T-helper 2 cell treated with Interferon-gamma antibody and Interleukin-4, amounts not matched to agents 5 μg/mL and 100 μg/mL, for 36 hours (primary cell): Measurements from ENCODE around the gene MS4A3.
"Not testable (repeated sequence)": the region's sequence is repeated elsewhere in the genome, so short reads cannot be mapped to it uniquely, and the experiment has no call there.

Experiments
- DNase-seq: peaks from one replicate; pipeline ENCODE4 v3.0.0; 2021; ENCODE audit warnings: low spot score
- H3K27ac Mint-ChIP-seq: one replicate; pipeline ENCODE4 v1.8.0; 2021; ENCODE audit warnings: mild to moderate bottlenecking, mixed read lengths
- H3K27me3 Mint-ChIP-seq: one replicate; pipeline ENCODE4 v1.8.0; 2021; ENCODE audit warnings: low read depth, mixed read lengths
- H3K36me3 Mint-ChIP-seq: one replicate; pipeline ENCODE4 v1.8.0; 2021; ENCODE audit warnings: low read depth, mixed read lengths
- H3K4me1 Mint-ChIP-seq: one replicate; pipeline ENCODE4 v1.8.0; 2021; ENCODE audit warnings: low read depth, mixed read lengths
- H3K4me3 Mint-ChIP-seq: one replicate; pipeline ENCODE4 v1.8.0; 2022; ENCODE audit warnings: mild to moderate bottlenecking, moderate library complexity, mixed read lengths
- H3K9me3 Mint-ChIP-seq: one replicate; pipeline ENCODE4 v1.8.0; 2021; ENCODE audit warnings: mixed read lengths

Gene MS4A3

GRCh38 chr11:60056349-60056969 lies at the start of gene MS4A3:
TSS of gene MS4A3 (plus strand) at chr11:60056665. CDS start at chr11:60061161, 4,496 bp downstream.
- no peak for DNase-seq
- Mint-ChIP-seq H3K4me1 (no peaks in the 10 kb centered on the region), H3K27ac (no peak within 1 kb of the TSS), H3K36me3 (no peaks in the 10 kb centered on the region), H3K27me3 (no peaks in the 10 kb centered on the region), H3K9me3 (peaks cover 3% of the 10 kb centered on the region), H3K4me3 (no peak within 1 kb of the TSS)

GRCh38 chr11:60016881-60017280 lies 39.6 kb upstream of the MS4A3 start, which contains the start of gene OOSP4B:
TSS of gene OOSP4B (plus strand) at chr11:60017181.
- no peak for DNase-seq
- H3K4me3 Mint-ChIP-seq, result no peak within 1 kb of the TSS
- H3K4me1 Mint-ChIP-seq, result no peaks in the 10 kb centered on the region
- H3K36me3 Mint-ChIP-seq, result no peaks in the 10 kb centered on the region
- H3K27me3 Mint-ChIP-seq, result no peaks in the 10 kb centered on the region
- H3K9me3 Mint-ChIP-seq, result no peaks in the 10 kb centered on the region
- H3K27ac Mint-ChIP-seq, result no peak within 1 kb of the TSS

- H3K4me3 Mint-ChIP-seq, result no peak overlapping the region
- no peak overlapping the region for H3K27ac Mint-ChIP-seq
- no peak for DNase-seq
- no peaks in the 10 kb centered on the region for H3K36me3 Mint-ChIP-seq
- H3K27me3 Mint-ChIP-seq, result no peaks in the 10 kb centered on the region
- no peaks in the 10 kb centered on the region for H3K9me3 Mint-ChIP-seq
- H3K4me1 Mint-ChIP-seq, result no peaks in the 10 kb centered on the region
Measured at GRCh38 chr11:60018058-60018457, 38.4 kb upstream of the MS4A3 start.

- H3K4me3 Mint-ChIP-seq, H3K9me3 Mint-ChIP-seq, H3K4me1 Mint-ChIP-seq, H3K27me3 Mint-ChIP-seq, H3K36me3 Mint-ChIP-seq, DNase-seq, H3K27ac Mint-ChIP-seq: not testable (repeated sequence)
Measured at GRCh38 chr11:60020376-60020775, 36.1 kb upstream of the MS4A3 start.

GRCh38 chr11:60029015-60029632 lies 27.3 kb upstream of the MS4A3 start:
- Mint-ChIP-seq H3K9me3 (no peaks in the 10 kb centered on the region), H3K4me1 (no peaks in the 10 kb centered on the region), H3K4me3 (no peak overlapping the region), H3K27me3 (no peaks in the 10 kb centered on the region), H3K36me3 (no peaks in the 10 kb centered on the region), H3K27ac (no peak overlapping the region)
- DNase-seq, result no peak

GRCh38 chr11:60040109-60040508 lies 16.4 kb upstream of the MS4A3 start, which contains the start of gene OOSP2:
TSS of gene OOSP2 (plus strand) at chr11:60040409. CDS start at chr11:60040460, 51 bp downstream.
- H3K27ac Mint-ChIP-seq, result no peak within 1 kb of the TSS
- DNase-seq, result no peak
- no peaks in the 10 kb centered on the region for H3K27me3 Mint-ChIP-seq
- H3K36me3 Mint-ChIP-seq, result no peaks in the 10 kb centered on the region
- H3K9me3 Mint-ChIP-seq, result no peaks in the 10 kb centered on the region
- no peaks in the 10 kb centered on the region for H3K4me1 Mint-ChIP-seq
- H3K4me3 Mint-ChIP-seq, result no peak within 1 kb of the TSS

- not testable (repeated sequence) for H3K27ac Mint-ChIP-seq, H3K4me1 Mint-ChIP-seq
Measured at GRCh38 chr11:60050422-60050821, 6.0 kb upstream of the MS4A3 start.

GRCh38 chr11:60050839-60051238 lies 5.6 kb upstream of the MS4A3 start:
- not testable (repeated sequence) for H3K36me3 Mint-ChIP-seq, H3K9me3 Mint-ChIP-seq, H3K4me1 Mint-ChIP-seq, H3K27me3 Mint-ChIP-seq, DNase-seq, H3K4me3 Mint-ChIP-seq, H3K27ac Mint-ChIP-seq

More at GRCh38 chr11:60050422-60050821, 6.0 kb upstream of the MS4A3 start:
- H3K9me3 Mint-ChIP-seq, H3K36me3 Mint-ChIP-seq, H3K27me3 Mint-ChIP-seq, H3K4me3 Mint-ChIP-seq, DNase-seq: not testable (repeated sequence)

- Mint-ChIP-seq H3K36me3 (no peaks in the 10 kb centered on the region), H3K27ac (no peak overlapping the region), H3K4me1 (no peaks in the 10 kb centered on the region), H3K9me3 (peaks cover 3% of the 10 kb centered on the region), H3K4me3 (no peak overlapping the region), H3K27me3 (no peaks in the 10 kb centered on the region)
- DNase-seq, result no peak
Measured at GRCh38 chr11:60059052-60059451, 2.6 kb downstream of the MS4A3 start.

- Mint-ChIP-seq H3K9me3 (peaks cover 3% of the 10 kb centered on the region), H3K4me1 (no peaks in the 10 kb centered on the region), H3K27ac (no peak overlapping the region), H3K36me3 (no peaks in the 10 kb centered on the region), H3K4me3 (no peak overlapping the region), H3K27me3 (no peaks in the 10 kb centered on the region)
- no peak for DNase-seq
Measured at GRCh38 chr11:60059521-60060240, 3.2 kb downstream of the MS4A3 start.

- no peaks in the 10 kb centered on the region for H3K4me1 Mint-ChIP-seq
- no peak overlapping the region for H3K4me3 Mint-ChIP-seq
- no peak overlapping the region for H3K27ac Mint-ChIP-seq
- H3K36me3 Mint-ChIP-seq, result no peaks in the 10 kb centered on the region
- DNase-seq, result no peak
- no peaks in the 10 kb centered on the region for H3K27me3 Mint-ChIP-seq
- peaks cover 3% of the 10 kb centered on the region for H3K9me3 Mint-ChIP-seq
Measured at GRCh38 chr11:60064111-60064510, 7.6 kb downstream of the MS4A3 start.

GRCh38 chr11:60065801-60066200 lies 9.3 kb downstream of the MS4A3 start:
- H3K9me3 Mint-ChIP-seq, result no peaks in the 10 kb centered on the region
- no peaks in the 10 kb centered on the region for H3K36me3 Mint-ChIP-seq
- no peak for DNase-seq
- no peaks in the 10 kb centered on the region for H3K27me3 Mint-ChIP-seq
- H3K4me1 Mint-ChIP-seq, result no peaks in the 10 kb centered on the region
- H3K4me3 Mint-ChIP-seq, result no peak overlapping the region
- H3K27ac Mint-ChIP-seq, result no peak overlapping the region

GRCh38 chr11:60069450-60069849 lies 13.0 kb downstream of the MS4A3 start:
- Mint-ChIP-seq H3K36me3 (no peaks in the 10 kb centered on the region), H3K27ac (no peak overlapping the region), H3K9me3 (no peaks in the 10 kb centered on the region), H3K4me3 (no peak overlapping the region), H3K4me1 (no peaks in the 10 kb centered on the region), H3K27me3 (no peaks in the 10 kb centered on the region)
- no peak for DNase-seq

- not testable (repeated sequence) for H3K27ac Mint-ChIP-seq, DNase-seq, H3K4me3 Mint-ChIP-seq, H3K27me3 Mint-ChIP-seq, H3K36me3 Mint-ChIP-seq, H3K9me3 Mint-ChIP-seq, H3K4me1 Mint-ChIP-seq
Measured at GRCh38 chr11:60071644-60072043, 15.2 kb downstream of the MS4A3 start.
